UCSD-AML1 (cell line): ENCODE measurements around the gene GCDH.
"Not testable (repeated sequence)": the region's sequence is repeated elsewhere in the genome, so short reads cannot be mapped to it uniquely, and the experiment has no call there.

Experiments used
- DNase-seq: peaks from one replicate; lab custom pipeline; 2025; ENCODE audit not compliant: unreplicated experiment; lab: John Stamatoyannopoulos, UW

Gene GCDH

GRCh38 chr19:12890787-12891552, at the start of gene GCDH:
GCDH (plus strand) TSS chr19:12891160; CDS start chr19:12891305, 145 bp downstream.
- peak; percentile 97 for DNase-seq

GRCh38 chr19:12842511-12842910, 48.4 kb upstream of the GCDH start:
- DNase-seq, result no peak

- no peak for DNase-seq
These were observed 47.6 kb upstream of the GCDH start for GRCh38 chr19:12843328-12843727.

DNA sequence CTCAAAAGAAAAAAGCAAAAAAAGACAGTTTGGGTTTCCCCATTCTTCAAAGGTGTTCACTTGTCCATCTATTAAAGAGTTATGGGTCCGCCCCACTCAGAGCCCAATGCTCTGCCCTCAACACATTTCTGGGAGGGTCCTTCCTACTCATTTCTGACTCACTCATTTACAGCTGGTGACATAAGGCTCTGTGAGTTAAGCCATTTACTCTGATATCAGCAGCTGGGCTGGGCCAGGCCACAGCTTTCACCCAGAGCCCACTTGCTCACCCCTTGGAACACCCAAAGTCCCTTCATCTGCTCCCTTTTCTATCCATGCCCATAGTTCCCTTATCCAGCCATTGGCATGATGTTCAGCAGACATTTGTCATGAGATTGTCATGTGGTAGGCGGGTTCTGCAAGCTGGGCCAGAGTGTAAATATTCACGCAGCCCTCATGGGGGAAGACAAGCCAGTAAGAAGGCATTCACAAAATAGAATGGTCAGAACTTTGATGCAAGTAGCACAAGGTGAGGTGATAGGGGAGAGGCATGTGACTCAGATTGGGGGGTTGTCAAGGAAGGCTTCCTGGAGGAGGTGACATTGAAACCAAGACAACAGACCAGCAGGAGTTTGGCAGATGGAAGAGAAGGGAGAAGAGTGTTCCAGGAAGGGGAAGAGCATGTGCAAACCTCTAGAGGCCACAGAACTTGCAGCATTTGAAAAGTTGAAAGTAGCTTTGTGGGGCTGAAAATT, 46.8 kb upstream of the GCDH start:
- no peak for DNase-seq

- not testable (repeated sequence) for DNase-seq
These were observed 44.3 kb upstream of the GCDH start for GRCh38 chr19:12846613-12847012.

- DNase-seq, result peak; percentile 82
These were observed 43.5 kb upstream of the GCDH start for GRCh38 chr19:12847159-12848139.

DNA sequence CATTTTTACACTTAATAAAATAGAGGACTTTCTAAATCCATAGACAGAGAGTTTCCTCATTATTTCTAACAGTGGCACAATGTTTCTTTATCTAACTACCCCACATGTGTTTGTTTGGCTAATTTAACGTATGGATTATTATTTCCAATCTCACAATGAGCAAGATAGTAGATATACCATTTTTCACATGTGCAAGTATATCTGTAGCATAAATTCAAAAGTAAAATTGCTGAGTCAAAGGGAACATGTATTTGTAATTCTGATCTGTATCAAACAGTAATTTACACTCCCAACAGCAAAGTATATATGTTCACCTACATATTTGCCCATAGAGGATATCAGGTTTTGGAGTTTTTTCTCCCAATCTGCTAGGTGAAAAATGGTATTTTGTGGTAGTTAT, 34.3 kb upstream of the GCDH start:
- no peak for DNase-seq

- no peak for DNase-seq
These were observed 32.7 kb upstream of the GCDH start for GRCh38 chr19:12858041-12858928.

GRCh38 chr19:12859546-12859945, 31.4 kb upstream of the GCDH start:
- no peak for DNase-seq

GRCh38 chr19:12864143-12864542, 26.8 kb upstream of the GCDH start:
- no peak for DNase-seq

DNA sequence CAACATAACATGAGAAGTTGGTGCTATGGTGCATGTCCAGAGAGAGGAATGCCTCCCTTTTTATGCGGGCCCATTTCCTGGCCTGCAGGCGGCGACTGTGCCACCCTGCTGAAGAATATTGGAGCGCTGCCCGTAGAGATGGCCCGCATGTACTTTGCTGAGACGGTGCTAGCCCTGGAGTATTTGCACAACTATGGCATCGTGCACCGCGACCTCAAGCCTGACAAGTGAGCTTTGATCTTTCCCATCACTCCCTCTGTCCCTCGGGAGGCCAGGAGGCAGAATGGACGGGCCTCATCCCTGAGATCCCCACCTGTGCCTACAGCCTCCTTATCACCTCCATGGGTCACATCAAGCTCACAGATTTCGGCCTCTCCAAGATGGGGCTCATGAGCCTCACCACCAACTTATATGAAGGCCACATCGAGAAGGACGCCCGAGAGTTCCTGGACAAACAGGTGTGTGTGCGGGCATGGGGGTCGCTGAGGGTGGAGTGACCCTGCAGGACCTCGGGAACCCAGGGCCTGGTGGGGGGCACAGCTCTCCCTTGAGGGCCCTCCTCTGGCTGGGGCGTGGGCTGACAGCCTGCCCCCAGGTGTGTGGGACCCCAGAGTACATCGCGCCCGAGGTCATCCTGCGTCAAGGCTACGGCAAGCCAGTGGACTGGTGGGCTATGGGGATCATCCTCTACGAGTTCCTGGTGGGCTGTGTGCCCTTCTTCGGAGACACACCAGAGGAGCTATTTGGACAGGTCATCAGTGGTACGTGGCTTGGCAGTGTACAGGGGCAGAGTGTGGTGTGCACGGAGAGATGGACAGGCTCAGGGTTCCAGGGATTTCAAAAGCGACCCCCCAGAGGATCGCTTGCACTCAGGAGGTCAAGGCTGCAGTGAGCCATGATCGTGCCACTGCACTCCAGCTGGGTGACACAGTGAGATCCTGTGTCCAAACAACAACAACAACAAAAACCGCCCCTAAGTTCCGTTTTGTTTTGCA, 25.9 kb upstream of the GCDH start:
- DNase-seq, result no peak

DNA sequence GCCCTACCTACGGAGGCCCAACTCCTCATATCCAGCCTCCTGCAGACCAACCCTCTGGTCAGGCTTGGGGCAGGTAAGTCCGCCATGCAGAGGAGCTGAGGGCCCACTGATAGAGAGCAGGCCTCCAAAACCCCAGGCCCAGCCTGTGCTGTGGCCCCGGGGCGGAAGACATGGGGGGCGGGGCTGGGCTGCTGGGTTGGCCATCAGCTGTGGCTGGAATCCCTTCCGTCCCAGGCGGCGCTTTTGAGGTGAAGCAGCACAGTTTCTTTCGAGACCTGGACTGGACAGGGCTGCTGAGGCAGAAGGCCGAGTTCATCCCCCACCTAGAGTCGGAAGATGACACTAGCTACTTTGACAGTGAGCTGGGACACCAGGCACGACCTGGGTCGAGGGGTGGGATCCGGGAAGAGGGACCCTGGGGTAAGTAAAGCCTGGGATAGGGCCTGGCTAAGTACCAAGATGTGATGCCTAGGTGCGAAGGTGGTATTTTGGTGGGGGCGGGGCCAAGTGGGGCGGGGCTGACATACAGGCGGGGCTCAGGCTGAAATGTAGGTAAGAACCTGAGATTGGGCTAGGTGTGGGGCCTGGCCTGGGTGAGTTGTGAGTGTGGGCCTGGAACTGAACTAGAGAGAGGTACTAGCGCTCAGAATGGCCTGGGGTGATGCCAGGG, 25.1 kb upstream of the GCDH start:
- no peak for DNase-seq

DNA sequence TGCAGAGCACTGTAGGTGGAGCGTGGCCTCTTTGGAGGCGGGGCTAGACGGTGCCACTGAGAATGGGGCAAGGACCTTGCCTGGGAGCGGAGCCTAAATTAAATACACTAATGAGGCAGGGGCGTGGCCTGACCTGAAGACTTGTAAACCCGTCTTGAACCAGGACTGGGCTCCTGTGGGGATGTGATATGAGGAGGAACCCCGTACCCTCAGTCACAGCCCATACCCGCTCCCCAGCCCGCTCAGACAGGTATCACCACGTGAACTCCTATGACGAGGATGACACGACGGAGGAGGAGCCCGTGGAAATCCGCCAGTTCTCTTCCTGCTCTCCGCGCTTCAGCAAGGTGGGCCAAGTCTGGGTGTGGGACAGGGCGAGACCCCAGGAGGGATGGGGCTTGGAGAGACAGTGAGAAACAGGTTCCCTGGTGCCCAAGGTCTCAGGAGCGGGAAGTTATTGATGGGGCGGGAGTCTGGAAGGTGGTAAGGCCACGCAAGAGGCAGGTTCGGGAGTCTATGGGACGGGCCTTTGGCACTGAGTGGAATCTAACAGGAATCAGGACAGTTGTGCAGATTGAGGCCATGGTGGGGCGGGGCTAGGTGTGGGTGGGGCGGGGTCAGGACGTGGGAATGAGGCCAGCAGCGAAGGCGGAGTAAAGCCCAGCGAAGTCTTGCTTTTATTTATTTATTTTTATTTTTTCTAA, 24.4 kb upstream of the GCDH start:
- DNase-seq, result no peak

- peak; percentile 80 for DNase-seq
These were observed 23.6 kb upstream of the GCDH start for GRCh38 chr19:12867120-12868099.

- DNase-seq, result no peak
These were observed 22.3 kb upstream of the GCDH start for GRCh38 chr19:12868540-12869112.

DNA sequence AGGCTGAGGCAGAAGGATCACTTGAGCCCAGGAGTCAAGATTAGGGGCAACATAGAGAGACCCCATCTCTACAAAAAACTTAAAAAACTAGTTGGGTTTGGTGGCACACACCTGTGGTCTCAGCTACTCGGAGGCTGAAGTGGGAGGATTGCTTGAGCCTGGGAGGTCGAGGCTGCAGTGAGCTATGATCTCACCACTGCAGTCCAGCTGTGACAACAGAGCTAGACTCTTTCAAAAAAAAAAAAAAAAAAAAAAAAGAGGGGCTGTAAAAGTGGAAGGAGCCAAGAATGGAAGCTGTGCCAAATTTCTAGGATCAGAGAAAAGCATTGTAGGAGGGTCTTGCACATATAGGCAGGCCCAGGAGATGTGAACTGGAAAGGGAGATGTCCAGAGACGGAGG, 19.3 kb upstream of the GCDH start:
- DNase-seq, result no peak
